Endothelial cell of umbilical vein (primary cell): ENCODE results near the gene SWT1.
"Not testable (repeated sequence)": the region's sequence is repeated elsewhere in the genome, so short reads cannot be mapped to it uniquely, and the experiment has no call there.

Source experiments
- CTCF ChIP-seq, 2 donors: IDR thresholded peaks; 1 replicate in 1 of 2; 2 replicates in 1 of 2; pipeline ENCODE4 v1.5.1; 2011; ENCODE audit warnings: low read length in 2 of 2, mild to moderate bottlenecking in 2 of 2, moderate library complexity in 2 of 2, control low read depth in 1 of 2, inconsistent platforms in 1 of 2, low read depth in 1 of 2; ENCODE audit not compliant: insufficient read depth in 1 of 2; ENCODE audit errors: extremely low read depth in 1 of 2
- EZH2 ChIP-seq: IDR thresholded peaks from 2 replicates; pipeline ENCODE4 v1.6.1; 2012; ENCODE audit warnings: borderline replicate concordance, low read depth, mild to moderate bottlenecking, moderate library complexity, low read length, inconsistent platforms; ENCODE audit not compliant: severe bottlenecking
- GATA2 ChIP-seq: IDR thresholded peaks from 2 replicates; pipeline ENCODE4 v1.7.0; 2011; ENCODE audit warnings: low read depth, mild to moderate bottlenecking, moderate library complexity, mixed read lengths, low read length; ENCODE audit not compliant: insufficient read length, insufficient read depth
- POLR2A ChIP-seq: IDR thresholded peaks from 2 replicates; pipeline ENCODE4 v1.6.1; 2012; ENCODE audit warnings: low read depth, mild to moderate bottlenecking, control low read depth, low read length
- POLR2AphosphoS5 ChIP-seq: IDR thresholded peaks from 2 replicates; pipeline ENCODE4 v1.6.1; 2012; ENCODE audit warnings: low read depth, mild to moderate bottlenecking, control low read depth, low read length, moderate library complexity; ENCODE audit not compliant: insufficient read depth

GRCh38 chr1:185255595-185255994, 98.6 kb downstream of the SWT1 start:
- not testable (repeated sequence) for TF ChIP-seq POLR2AphosphoS5; CTCF (IDR thresholded peaks at IDR 0.05; ENCODE audit: extremely low read depth in 1 of 2, insufficient read depth in 1 of 2, low read depth in 1 of 2, low read length in 2 of 2); POLR2A; GATA2; EZH2
